Measurements from ENCODE around the gene CDC42BPB.

DNA sequence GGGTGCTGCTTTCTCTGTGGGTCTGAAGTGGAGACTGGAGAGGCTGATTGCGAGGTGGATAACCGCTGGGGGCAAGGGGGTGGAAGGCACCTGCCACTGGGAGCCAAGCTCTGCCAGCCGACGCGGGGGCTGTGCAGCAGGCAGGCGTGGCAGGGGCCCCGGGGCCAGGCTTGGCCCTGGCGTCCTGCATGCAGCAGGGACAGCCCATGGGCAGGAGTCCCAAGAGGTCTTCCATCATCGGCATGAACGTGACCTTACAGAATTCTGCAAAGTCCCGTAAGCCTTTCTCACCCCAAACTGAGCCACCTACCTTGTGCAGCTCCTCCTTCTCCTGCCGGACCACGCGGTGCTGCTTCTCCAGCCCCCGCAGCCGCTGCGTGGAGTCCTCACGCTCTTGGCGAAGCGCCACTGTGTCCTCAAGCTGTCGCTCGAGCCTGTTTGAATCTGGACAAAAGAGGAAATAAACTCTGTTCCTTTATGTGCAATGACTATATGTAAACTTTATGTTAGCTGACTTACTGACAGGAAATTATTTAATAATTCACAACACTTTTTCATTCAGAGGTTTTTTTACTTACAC, 83.6 kb downstream of the CDC42BPB start:
- TF ChIP-seq CHD1 (IDR thresholded peaks at IDR 0.05; ENCODE audit: low read depth, low read length), result no peak
- TF ChIP-seq NFE2L2 (IDR thresholded peaks at IDR 0.05; ENCODE audit: low read depth, low read length), result no peak
- TF ChIP-seq, protein P1, sequence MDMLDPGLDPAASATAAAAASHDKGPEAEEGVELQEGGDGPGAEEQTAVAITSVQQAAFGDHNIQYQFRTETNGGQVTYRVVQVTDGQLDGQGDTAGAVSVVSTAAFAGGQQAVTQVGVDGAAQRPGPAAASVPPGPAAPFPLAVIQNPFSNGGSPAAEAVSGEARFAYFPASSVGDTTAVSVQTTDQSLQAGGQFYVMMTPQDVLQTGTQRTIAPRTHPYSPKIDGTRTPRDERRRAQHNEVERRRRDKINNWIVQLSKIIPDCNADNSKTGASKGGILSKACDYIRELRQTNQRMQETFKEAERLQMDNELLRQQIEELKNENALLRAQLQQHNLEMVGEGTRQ (IDR thresholded peaks at IDR 0.05; ENCODE audit: low read depth, low read length), result no peak
- TF ChIP-seq CTCF (conservative IDR thresholded peaks at IDR 0.05; ENCODE audit: low read depth, low read length), result no peak
- TF ChIP-seq RAD21 (IDR thresholded peaks at IDR 0.05; ENCODE audit: low read length), result no peak
- TF ChIP-seq BHLHE40 (IDR thresholded peaks at IDR 0.05; ENCODE audit: low read depth, low read length), result no peak
- TF ChIP-seq CEBPB (IDR thresholded peaks at IDR 0.05; ENCODE audit: low read depth, low read length), result no peak
- no peak for TF ChIP-seq POLR2A (IDR thresholded peaks at IDR 0.05; ENCODE audit: low read depth, low read length)
- no peak for TF ChIP-seq SMC3 (IDR thresholded peaks at IDR 0.05; ENCODE audit: low read depth, low read length)
- TF ChIP-seq ELK1 (IDR thresholded peaks at IDR 0.05; ENCODE audit: borderline replicate concordance, low read depth, low read length), result no peak
